PC-9 (cell line): ENCODE results near the gene ANO8.

Source experiments
- EZH2 ChIP-seq: fragments of 200-600 bp; sonication (generic); IDR thresholded peaks from 2 replicates; pipeline ENCODE4 v1.8.0; 2017; ENCODE audit warnings: antibody characterized with exemption, low read depth
- TF ChIP-seq, protein P1 (sequence below): fragments of 200-600 bp; sonication (generic); conservative IDR thresholded peaks from 2 replicates; pipeline ENCODE4 v1.6.1; 2017; ENCODE audit warnings: mixed run types, antibody characterized with exemption, mild to moderate bottlenecking, moderate library complexity

DNA sequence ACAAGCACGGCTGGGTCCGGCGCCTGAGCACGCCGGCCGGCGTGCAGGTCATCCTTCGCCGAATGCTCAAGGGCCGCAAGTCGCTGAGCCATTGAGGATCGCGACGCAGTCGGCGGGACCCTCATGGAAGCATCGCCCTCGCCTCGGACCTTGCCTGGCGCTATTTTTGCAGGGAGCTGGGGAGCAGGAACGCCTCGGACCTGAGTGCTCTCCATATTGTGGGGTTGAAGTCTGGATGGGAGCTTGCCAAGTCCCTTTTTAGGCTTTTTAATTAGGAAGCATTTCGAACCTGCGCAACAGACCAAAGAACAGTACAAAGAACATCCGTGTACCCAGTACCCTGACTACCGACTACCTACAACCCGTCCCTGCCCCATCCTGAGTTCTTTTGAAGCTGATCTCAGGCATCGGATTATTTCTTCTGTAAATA is 28.4 kb downstream of the ANO8 start:
- no peak for TF ChIP-seq EZH2
- TF ChIP-seq, protein P1, sequence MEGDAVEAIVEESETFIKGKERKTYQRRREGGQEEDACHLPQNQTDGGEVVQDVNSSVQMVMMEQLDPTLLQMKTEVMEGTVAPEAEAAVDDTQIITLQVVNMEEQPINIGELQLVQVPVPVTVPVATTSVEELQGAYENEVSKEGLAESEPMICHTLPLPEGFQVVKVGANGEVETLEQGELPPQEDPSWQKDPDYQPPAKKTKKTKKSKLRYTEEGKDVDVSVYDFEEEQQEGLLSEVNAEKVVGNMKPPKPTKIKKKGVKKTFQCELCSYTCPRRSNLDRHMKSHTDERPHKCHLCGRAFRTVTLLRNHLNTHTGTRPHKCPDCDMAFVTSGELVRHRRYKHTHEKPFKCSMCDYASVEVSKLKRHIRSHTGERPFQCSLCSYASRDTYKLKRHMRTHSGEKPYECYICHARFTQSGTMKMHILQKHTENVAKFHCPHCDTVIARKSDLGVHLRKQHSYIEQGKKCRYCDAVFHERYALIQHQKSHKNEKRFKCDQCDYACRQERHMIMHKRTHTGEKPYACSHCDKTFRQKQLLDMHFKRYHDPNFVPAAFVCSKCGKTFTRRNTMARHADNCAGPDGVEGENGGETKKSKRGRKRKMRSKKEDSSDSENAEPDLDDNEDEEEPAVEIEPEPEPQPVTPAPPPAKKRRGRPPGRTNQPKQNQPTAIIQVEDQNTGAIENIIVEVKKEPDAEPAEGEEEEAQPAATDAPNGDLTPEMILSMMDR: no peak
